ACC112 (cell line): Measurements from ENCODE around the gene KIF13A.
"Not testable (repeated sequence)": the region's sequence is repeated elsewhere in the genome, so short reads cannot be mapped to it uniquely, and the experiment has no call there.

Source experiments
- H2AFZ ChIP-seq: fragments of 200-600 bp; sonication (generic); one replicate; pipeline ENCODE4 v1.6.0; 2017; ENCODE audit warnings: antibody characterized with exemption, low read length; ENCODE audit not compliant: unreplicated experiment
- H3K27ac ChIP-seq: fragments of 200-600 bp; sonication (generic); 2 replicates; pipeline ENCODE4 v1.5.1; 2014; ENCODE audit warnings: low read depth, mild to moderate bottlenecking, antibody characterized with exemption, low read length, moderate library complexity
- H3K27me3 ChIP-seq: fragments of 200-600 bp; sonication (generic); 2 replicates; pipeline ENCODE4 v1.6.1; 2014; ENCODE audit warnings: mild to moderate bottlenecking, antibody characterized with exemption, low read length, moderate library complexity, mixed read lengths; ENCODE audit not compliant: insufficient read depth
- H3K36me3 ChIP-seq: fragments of 200-600 bp; sonication (generic); 2 replicates; pipeline ENCODE4 v1.6.1; 2016; ENCODE audit warnings: mild to moderate bottlenecking, antibody characterized with exemption, low read length, moderate library complexity, mixed read lengths; ENCODE audit not compliant: insufficient read depth
- H3K4me1 ChIP-seq: fragments of 200-600 bp; sonication (generic); one replicate; pipeline ENCODE4 v1.6.1; 2016; ENCODE audit warnings: low read length, mixed read lengths; ENCODE audit not compliant: insufficient read depth, unreplicated experiment, control insufficient read depth
- H3K4me3 ChIP-seq: fragments of 200-600 bp; sonication (generic); 2 replicates; pipeline ENCODE4 v1.5.1; 2014; ENCODE audit warnings: mild to moderate bottlenecking, low read depth, low read length
- H3K79me2 ChIP-seq: fragments of 200-600 bp; sonication (generic); one replicate; pipeline ENCODE4 v1.6.0; 2016; ENCODE audit warnings: low read length; ENCODE audit not compliant: control insufficient read depth, unreplicated experiment, insufficient read depth

The KIF13A gene

DNA sequence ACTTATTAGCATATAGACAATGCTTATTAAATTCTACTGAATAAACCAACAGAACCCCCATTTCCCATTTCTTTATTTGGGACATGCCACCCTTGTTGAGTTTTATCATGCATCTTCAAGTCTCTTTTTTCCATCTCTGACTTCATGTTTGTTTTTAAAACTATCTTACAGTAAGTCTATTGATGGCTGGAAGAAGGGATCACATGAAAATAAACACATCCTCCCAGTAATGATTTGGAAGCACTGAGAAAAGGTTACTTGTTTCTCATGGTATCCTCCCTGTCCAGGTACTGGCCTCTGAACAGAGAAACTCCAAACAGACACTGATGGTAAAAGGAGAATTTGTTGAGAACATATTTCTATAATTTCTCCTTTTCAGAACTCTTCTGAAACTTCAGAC is 74.9 kb downstream of the KIF13A start:
- H3K27me3 ChIP-seq: no peaks in the 10 kb centered on the region
- no peak overlapping the region for H3K27ac ChIP-seq
- H3K79me2 ChIP-seq: peaks cover 13% of the 10 kb centered on the region
- H3K36me3 ChIP-seq: no peaks in the 10 kb centered on the region
- no peak overlapping the region for H2AFZ ChIP-seq
- peaks cover 23% of the 10 kb centered on the region for H3K4me1 ChIP-seq
- H3K4me3 ChIP-seq: no peak overlapping the region

DNA sequence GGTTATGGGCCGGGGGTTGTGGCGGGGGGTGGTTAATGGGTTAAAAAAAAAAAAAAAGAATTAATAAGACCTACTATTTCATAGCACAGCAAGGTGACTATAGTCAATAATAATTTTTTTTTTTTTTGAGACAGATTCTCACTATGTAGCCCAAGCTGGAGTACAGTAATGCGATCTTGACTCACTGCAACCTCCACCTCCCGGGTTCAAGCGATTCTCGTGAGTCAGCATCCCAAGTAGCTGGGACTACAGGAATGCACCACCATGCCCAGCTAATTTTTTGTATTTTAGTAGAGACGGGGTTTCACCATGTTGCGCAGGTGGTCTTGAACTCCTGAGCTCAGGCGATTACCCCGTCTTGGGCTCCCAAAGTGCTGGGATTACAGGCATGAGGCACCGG is 75.8 kb downstream of the KIF13A start:
- H3K27me3 ChIP-seq, H3K4me3 ChIP-seq, H2AFZ ChIP-seq, H3K36me3 ChIP-seq, H3K27ac ChIP-seq: not testable (repeated sequence)
- Histone ChIP-seq H3K79me2 (peaks cover 13% of the 10 kb centered on the region), H3K4me1 (peaks cover 32% of the 10 kb centered on the region)

DNA sequence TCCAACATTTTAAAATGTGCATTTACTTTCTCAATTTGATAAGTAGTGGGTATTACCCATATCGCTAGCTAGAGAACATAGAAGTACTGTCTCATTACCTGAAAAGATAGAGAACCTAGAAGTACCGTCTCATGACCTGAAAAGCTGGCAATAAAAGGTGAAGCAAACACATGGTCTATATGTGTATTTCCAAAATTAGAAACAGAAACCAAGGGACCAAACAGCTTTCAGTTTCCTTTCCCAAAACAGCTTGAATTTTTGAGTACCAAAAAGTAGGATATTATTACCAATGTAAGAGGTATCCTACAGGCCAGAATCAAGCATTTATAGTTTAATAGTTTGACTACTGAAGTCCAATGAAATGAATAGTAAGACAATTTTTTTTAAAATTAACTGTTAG is 77.2 kb downstream of the KIF13A start:
- peaks cover 44% of the 10 kb centered on the region for H3K4me1 ChIP-seq
- peak overlapping the region; percentile 32 for H3K27ac ChIP-seq

DNA sequence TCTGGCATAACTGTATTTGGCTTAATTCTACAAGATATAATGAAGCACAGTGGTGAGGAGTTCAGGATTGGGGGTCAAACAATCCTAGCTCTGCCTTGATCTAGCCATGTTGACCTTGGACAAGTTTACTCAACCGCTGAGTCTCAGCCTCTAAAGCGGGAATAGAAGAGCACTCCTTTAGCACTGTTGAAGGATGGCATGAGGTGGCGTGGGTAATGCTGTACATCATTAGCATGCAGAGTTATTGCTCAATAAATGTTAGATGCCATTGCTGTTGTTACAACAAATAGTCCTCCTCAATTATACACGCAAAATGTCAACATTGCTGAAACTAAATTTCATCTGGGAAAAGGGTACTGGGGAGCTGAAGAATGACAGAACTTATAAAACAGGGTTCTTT is 78.6 kb downstream of the KIF13A start:
- Histone ChIP-seq H3K27ac (peak overlapping the region; percentile 95), H2AFZ (no peak overlapping the region), H3K79me2 (peaks cover 13% of the 10 kb centered on the region), H3K36me3 (no peaks in the 10 kb centered on the region), H3K27me3 (no peaks in the 10 kb centered on the region), H3K4me1 (peaks cover 53% of the 10 kb centered on the region), H3K4me3 (no peak overlapping the region)

More for the DNA sequence above, 77.2 kb downstream of the KIF13A start:
- Histone ChIP-seq H3K27me3 (no peaks in the 10 kb centered on the region), H3K79me2 (peaks cover 12% of the 10 kb centered on the region), H3K36me3 (no peaks in the 10 kb centered on the region), H2AFZ (no peak overlapping the region), H3K4me3 (peak overlapping the region; percentile 12; the same call in 1 of the 2 replicates)

DNA sequence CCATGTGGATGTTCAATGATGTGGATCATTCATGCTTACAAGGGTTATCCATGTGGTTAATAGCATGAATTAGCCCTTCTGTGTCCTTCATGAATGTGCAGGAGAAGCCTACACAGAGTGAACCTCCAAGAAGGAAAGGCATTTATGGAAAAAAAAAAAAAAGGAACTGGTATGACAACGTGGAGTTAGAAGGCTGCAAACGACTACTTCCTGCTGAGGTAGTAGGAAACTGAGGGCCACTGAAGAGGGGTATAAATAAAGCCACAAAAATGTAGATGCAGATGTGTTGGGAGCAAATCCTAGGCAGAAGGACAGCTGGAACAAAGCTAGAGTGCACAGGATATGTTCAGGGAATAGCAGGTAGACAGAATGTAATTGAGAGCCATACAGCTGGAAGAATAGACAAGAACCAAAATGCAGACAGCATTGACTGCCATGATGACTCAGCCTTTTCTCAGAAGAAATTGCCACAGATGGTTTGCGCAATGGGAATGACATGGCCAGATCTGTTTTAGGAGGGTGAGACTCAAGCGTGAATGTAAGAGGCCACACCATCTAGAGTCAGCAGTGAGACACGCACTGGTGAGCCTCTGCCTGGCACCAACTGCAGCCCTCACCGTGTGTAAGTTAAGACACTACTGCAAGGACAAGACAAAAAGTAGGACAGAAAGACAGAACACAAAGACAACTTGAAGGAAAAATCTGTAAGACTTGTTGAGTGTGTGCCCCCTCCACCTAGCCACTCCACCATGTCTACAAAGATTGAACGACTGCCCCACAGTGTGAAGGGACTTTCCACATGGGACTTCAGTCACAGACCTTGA is 79.8 kb downstream of the KIF13A start:
- peak overlapping the region; percentile 35; the same call in 1 of the 2 replicates for H3K4me3 ChIP-seq
- H3K4me1 ChIP-seq: peaks cover 53% of the 10 kb centered on the region
- no peaks in the 10 kb centered on the region for H3K36me3 ChIP-seq
- H3K27ac ChIP-seq: peak overlapping the region; percentile 95
- H3K27me3 ChIP-seq: no peaks in the 10 kb centered on the region
- H2AFZ ChIP-seq: peak overlapping the region; percentile 89
- H3K79me2 ChIP-seq: peaks cover 18% of the 10 kb centered on the region

DNA sequence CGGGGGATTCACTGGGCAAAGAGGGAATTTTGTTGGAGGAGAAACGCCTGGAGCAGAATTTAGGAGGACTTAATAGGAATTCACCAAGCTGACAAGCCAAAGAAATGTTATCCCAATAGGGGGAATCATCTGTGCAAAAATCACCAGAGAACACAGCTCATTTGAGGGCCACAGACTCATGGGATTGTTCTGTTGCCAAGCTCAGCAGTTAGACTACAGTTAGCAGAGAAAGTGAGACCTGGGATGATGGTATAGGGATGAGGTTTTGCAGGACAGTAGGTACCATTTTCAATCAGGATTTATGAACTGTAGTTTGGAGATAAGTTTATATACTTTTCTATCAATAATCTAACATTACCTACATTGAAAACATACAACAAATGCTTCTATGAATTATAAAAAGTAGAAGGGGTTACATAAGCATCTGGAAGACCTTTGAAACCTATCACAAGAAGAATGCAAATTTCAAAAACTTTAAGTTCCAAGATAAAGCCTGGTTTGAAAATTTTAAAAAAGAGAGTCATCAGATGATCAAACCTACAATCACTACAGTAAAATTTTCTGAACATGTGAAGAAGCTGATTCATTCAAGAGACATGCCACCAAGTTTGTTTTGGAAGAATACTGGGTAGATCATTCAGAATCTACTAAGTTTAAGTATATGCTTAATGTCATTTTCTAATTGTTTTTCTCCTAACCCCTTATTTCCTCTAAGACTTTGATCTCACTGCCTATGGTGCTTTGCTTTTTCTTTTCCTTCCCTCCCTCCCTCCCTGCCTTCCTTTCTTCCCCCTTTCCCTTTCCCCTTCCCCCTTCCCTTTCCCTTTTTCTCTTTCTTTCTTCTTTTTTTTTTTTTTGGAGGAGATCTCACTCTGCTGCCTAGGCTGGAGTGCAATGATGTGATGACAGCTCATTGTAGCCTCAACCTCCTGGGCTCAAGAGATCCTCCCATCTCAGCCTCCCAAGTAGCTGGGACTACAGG is 81.5 kb downstream of the KIF13A start:
- Histone ChIP-seq H3K27me3 (no peaks in the 10 kb centered on the region), H3K27ac (peak overlapping the region; percentile 95), H3K4me1 (peaks cover 53% of the 10 kb centered on the region), H3K79me2 (peaks cover 15% of the 10 kb centered on the region), H3K36me3 (no peaks in the 10 kb centered on the region), H2AFZ (no peak overlapping the region), H3K4me3 (no peak overlapping the region)

DNA sequence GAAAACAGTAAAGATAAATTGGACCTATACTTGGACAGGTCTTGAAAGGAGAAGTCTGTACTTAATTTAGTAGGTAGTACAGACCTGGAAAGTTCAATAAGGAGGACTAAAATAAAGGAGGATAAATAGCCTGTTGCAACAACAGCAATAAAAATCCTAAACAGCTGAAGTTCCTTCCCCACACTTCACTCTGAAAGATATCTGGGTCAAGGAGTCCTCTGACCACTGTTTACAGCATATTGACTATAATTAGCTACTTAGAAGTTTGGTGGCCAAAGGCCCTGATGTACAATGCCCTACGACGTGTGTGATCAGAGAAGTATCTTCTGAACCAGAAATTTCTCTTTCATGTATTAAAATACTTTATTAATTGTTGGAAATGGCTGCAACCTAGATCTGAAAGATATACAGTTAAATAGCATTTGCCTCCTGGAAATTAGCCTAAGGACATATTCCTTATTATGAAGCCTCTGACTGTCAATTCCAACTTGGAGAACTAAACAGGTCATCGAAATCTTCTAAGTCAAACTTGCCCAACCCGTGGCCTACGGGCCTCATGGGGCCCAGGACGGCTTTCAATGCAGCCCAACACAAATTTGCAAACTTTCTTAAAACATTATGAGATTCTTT is 82.8 kb downstream of the KIF13A start:
- Histone ChIP-seq H3K27ac (peak overlapping the region; percentile 95), H2AFZ (no peak overlapping the region), H3K27me3 (no peaks in the 10 kb centered on the region), H3K36me3 (no peaks in the 10 kb centered on the region), H3K4me1 (peaks cover 44% of the 10 kb centered on the region), H3K79me2 (peaks cover 15% of the 10 kb centered on the region), H3K4me3 (no peak overlapping the region)

DNA sequence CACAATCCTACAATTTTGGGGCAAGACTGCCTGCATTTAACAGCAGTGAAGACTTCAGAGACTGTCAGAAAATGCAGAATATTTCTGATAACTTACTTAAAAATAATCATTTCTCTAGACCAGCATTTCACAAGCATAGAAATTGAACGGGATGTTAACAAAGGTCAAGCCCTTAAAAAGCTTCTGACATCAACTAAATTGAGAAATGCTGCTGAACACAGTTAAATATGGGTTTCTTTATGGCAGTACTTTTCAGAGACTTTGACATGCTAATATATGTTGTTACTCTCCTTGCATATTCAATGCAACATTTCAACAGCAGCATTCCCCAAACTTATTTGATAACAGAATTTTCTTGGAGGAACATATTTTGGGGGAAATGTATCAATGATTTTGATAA is 84.5 kb downstream of the KIF13A start:
- peaks cover 9% of the 10 kb centered on the region for H3K79me2 ChIP-seq
- H3K27ac ChIP-seq: no peak overlapping the region
- H2AFZ ChIP-seq: no peak overlapping the region
- H3K36me3 ChIP-seq: 0 out of 2 replicates have a peak, but pooled peaks cover 3% of the 10 kb centered on the region
- no peak overlapping the region for H3K4me3 ChIP-seq
- H3K27me3 ChIP-seq: no peaks in the 10 kb centered on the region
- H3K4me1 ChIP-seq: peaks cover 32% of the 10 kb centered on the region

DNA sequence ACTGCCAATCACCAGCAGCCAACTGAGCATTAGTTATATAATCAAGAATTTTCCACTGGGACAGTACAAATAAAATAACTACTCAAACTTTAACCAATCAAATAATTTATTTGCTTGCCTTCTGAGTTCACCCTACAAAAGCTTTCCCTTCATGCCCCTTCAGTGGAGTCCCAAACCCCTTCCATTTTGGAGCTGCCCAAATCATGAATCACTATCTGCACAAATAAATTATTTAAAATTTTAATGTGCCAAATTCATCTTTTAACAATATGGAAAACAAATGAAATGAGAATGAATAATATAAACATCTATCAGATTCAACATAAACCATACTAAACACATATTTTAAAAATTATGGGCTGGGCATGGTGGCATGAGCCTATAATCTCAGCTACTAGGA is 85.9 kb downstream of the KIF13A start:
- Histone ChIP-seq H3K79me2 (peaks cover 7% of the 10 kb centered on the region), H3K4me1 (peaks cover 19% of the 10 kb centered on the region), H3K4me3 (no peak overlapping the region), H3K36me3 (peaks cover 17% of the 10 kb centered on the region), H2AFZ (no peak overlapping the region), H3K27ac (no peak overlapping the region), H3K27me3 (no peaks in the 10 kb centered on the region)

DNA sequence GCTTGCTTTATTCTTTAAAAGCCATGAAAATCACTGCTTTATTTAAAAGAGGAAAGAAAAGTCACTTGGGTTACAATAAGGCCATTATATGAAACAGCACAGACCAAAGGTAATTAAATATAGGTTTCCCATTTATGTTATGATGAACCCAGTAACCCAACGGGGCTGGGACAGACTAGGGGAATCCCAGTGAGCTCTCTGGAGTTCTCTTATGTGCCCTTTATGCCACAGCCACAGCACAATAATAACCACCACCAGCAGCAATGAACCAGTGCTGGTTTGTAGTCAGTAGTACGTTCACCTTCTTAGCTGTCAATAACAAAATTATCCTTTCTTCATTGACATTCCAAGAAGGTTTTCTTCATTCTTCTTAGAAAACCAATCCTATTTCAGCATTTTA is 87.4 kb downstream of the KIF13A start:
- no peaks in the 10 kb centered on the region for H3K27me3 ChIP-seq
- no peak overlapping the region for H2AFZ ChIP-seq
- H3K4me1 ChIP-seq: peaks cover 7% of the 10 kb centered on the region
- peaks cover 6% of the 10 kb centered on the region for H3K79me2 ChIP-seq
- no peak overlapping the region for H3K27ac ChIP-seq
- H3K36me3 ChIP-seq: peaks cover 31% of the 10 kb centered on the region
- H3K4me3 ChIP-seq: no peak overlapping the region
